22Rv1 (cell line): ENCODE measurements around the gene PTH2R.

ENCODE experiments used
- CTCF ChIP-seq: fragments of 450-650 bp; IDR thresholded peaks from 2 replicates; pipeline ENCODE4 v1.5.1; 2017; ENCODE audit warnings: mild to moderate bottlenecking
- ZFX ChIP-seq: fragments of 450-650 bp; IDR thresholded peaks from 2 replicates; pipeline ENCODE4 v1.6.1; 2017; ENCODE audit warnings: antibody characterized with exemption, borderline replicate concordance

- TF ChIP-seq CTCF (no peak), ZFX (no peak)
Observed at GRCh38 chr2:208464205-208464604, 57.6 kb downstream of the PTH2R start.
